Measurements from ENCODE around the gene TDRD10. TPM values are rescaled to one million over a fixed set of nuclear protein-coding genes. Genes with fewer than 3 reads are reported as not detected.
A peak's percentile ranks its signal among the peaks of the same experiment; 100 is the strongest.

The TDRD10 gene
- total RNA-seq, 1 experiment from 2014 or later: 0.31 TPM

DNA sequence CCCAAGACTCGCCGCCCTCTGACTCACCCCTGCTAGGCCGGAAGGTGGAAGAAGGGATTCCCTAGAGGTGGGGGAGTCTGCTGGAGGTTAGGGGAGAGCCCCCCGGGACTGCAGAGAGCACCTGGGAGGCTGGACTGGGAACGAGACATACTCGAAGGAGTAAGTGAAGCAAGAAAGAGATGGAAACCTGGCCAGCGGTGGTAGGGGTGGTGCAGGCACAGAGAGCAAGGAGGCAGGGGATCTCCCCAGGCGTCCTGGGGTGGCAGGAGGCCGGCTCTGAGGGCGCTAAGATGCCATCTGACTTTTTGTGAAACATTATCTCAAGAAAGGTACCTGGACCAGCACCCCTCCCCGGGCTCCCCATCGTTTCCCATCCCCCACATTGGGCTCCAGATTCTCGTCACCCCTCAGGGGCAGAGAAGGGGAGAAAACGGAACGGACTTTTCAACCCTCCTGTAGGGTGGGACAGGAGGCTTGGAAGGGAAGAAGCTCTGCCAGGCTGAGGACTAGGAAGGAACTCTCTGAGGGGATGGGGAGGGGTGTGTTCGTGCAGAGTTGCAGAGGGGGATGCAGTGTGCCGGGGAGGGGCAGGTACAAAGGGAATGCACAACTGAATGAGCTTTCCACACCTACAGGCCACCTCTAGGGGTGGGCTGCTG, 66.3 kb downstream of the TDRD10 start:
- peak overlapping the region in 1 of 3 experiments; percentile 83; a peak in 1 of 7 replicates for H3K27ac Mint-ChIP-seq
- H3K4me2 ChIP-seq (ENCODE audit: insufficient read depth, insufficient read length, low read length): peak overlapping the region; percentile 48

More for the DNA sequence above, 66.3 kb downstream of the TDRD10 start:
- no peak overlapping the region for H2BK12ac ChIP-seq (ENCODE audit: insufficient read length, low read depth, low read length)
- no peak overlapping the region for H4K91ac ChIP-seq (ENCODE audit: insufficient read length, low read depth, low read length)
- no peaks in the 10 kb centered on the region for H3K79me2 ChIP-seq (ENCODE audit: insufficient read depth, low read length)
- no peak overlapping the region for H3K23ac ChIP-seq (ENCODE audit: insufficient read length, low read depth, low read length)
- no peak overlapping the region for H2AFZ ChIP-seq (ENCODE audit: low read length)
- H3K27me3 ChIP-seq (ENCODE audit: insufficient read depth, low read length): no peaks in the 10 kb centered on the region
- WGBS (ENCODE audit: extremely low coverage, insufficient read length, low lambda C conversion rate): no CpG with 5 or more reads among the region's 17 CpGs
- H3T11ph ChIP-seq (ENCODE audit: low read length): no peak overlapping the region
- no peak overlapping the region for H2BK120ac ChIP-seq (ENCODE audit: low read depth, low read length, poor library complexity, severe bottlenecking)
- Mint-ChIP-seq H3K4me1 (peaks cover 28 to 33% of the 10 kb centered on the region in 2 experiments), H3K4me3 (peak overlapping the region; percentile 85), H3K36me3 (ENCODE audit: insufficient read depth in 1 of 3, low read depth in 3 of 3) (peaks cover 0 to 5% (median 3%) of the 10 kb centered on the region in 3 experiments; a peak in 4 of 7 replicates), H3K9me3 (no peaks in the 10 kb centered on the region), H3K27me3 (ENCODE audit: low read depth) (peaks cover 8% of the 10 kb centered on the region)
- peaks cover 11% of the 10 kb centered on the region for H3K23me2 ChIP-seq (ENCODE audit: insufficient read length, low read depth, low read length, poor library complexity, severe bottlenecking)
- H4K8ac ChIP-seq (replicated peaks; ENCODE audit: insufficient read length, low read depth, low read length): no peak overlapping the region
- no peak overlapping the region for H2BK5ac ChIP-seq (ENCODE audit: insufficient read length, low read length)
- H4K20me1 ChIP-seq (ENCODE audit: control insufficient read depth, insufficient read depth, insufficient read length): no peaks in the 10 kb centered on the region
- no peak overlapping the region for H3K27ac ChIP-seq (ENCODE audit: insufficient read length, low read depth, low read length)
- no peak overlapping the region for H3K18ac ChIP-seq (ENCODE audit: insufficient read length, low read depth, low read length)
- no peak for DNase-seq
- H2BK20ac ChIP-seq (ENCODE audit: low read depth, low read length, poor library complexity, severe bottlenecking): no peak overlapping the region
- no peak overlapping the region for H3K14ac ChIP-seq (ENCODE audit: insufficient read depth, low read length)
- H3K4me1 ChIP-seq (ENCODE audit: insufficient read depth, low read length): no peaks in the 10 kb centered on the region; the same call in 1 of the 2 replicates
- TF ChIP-seq, protein P1, sequence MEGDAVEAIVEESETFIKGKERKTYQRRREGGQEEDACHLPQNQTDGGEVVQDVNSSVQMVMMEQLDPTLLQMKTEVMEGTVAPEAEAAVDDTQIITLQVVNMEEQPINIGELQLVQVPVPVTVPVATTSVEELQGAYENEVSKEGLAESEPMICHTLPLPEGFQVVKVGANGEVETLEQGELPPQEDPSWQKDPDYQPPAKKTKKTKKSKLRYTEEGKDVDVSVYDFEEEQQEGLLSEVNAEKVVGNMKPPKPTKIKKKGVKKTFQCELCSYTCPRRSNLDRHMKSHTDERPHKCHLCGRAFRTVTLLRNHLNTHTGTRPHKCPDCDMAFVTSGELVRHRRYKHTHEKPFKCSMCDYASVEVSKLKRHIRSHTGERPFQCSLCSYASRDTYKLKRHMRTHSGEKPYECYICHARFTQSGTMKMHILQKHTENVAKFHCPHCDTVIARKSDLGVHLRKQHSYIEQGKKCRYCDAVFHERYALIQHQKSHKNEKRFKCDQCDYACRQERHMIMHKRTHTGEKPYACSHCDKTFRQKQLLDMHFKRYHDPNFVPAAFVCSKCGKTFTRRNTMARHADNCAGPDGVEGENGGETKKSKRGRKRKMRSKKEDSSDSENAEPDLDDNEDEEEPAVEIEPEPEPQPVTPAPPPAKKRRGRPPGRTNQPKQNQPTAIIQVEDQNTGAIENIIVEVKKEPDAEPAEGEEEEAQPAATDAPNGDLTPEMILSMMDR (conservative IDR thresholded peaks at IDR 0.05): no peak
- no peak overlapping the region for H3K4ac ChIP-seq (ENCODE audit: low read depth, low read length)
- H2BK15ac ChIP-seq (ENCODE audit: low read depth, low read length): no peak overlapping the region
- H3K79me1 ChIP-seq (ENCODE audit: insufficient read depth, low read depth, low read length, poor library complexity, severe bottlenecking): no peaks in the 10 kb centered on the region
- no peak overlapping the region for H4K5ac ChIP-seq (ENCODE audit: insufficient read length, low read depth, low read length)
- no peak overlapping the region for H3K56ac ChIP-seq (ENCODE audit: insufficient read length, low read depth, low read length)
- no peak overlapping the region for H2AK5ac ChIP-seq (ENCODE audit: insufficient read length, low read length)
- no peaks in the 10 kb centered on the region for H3K9me3 ChIP-seq (ENCODE audit: control insufficient read depth, low read depth, low read length)
- no peak overlapping the region for H3K9ac ChIP-seq (ENCODE audit: extremely low read depth, insufficient read length, low read length)
